Motor neuron (in vitro differentiated cells): ENCODE results near the gene PKNOX2. TPM values are rescaled to one million over a fixed set of nuclear protein-coding genes. Genes with fewer than 3 reads are reported as not detected.
A peak's percentile ranks its signal among the peaks of the same experiment; 100 is the strongest.

Experiments
- ATAC-seq, 8 experiments: fragments of 200-7000 bp; cut with Tn5 transposase; replicated peaks in 6 of 8; 2 replicates each; pipeline ENCODE4 v1.8.0; 2021; ENCODE audit warnings: mild to moderate bottlenecking in 8 of 8, moderate library complexity in 8 of 8
- H3K27ac ChIP-seq, 2 donors: fragments of 250-450 bp; sonication (Bioruptor Pico); 2 replicates each; pipeline ENCODE4 v1.9.0; 2021; ENCODE audit warnings: antibody characterized with exemption in 2 of 2, mild to moderate bottlenecking in 2 of 2, moderate library complexity in 1 of 2
- H3K4me1 ChIP-seq, 2 donors: fragments of 250-450 bp; sonication (Bioruptor Pico); replicated peaks in 1 of 2; 2 replicates each; pipeline ENCODE4 v1.6.1; 2021; ENCODE audit warnings: antibody characterized with exemption in 2 of 2, mild to moderate bottlenecking in 2 of 2, moderate library complexity in 1 of 2
- H3K4me3 ChIP-seq, 5 donors: fragments of 250-450 bp; sonication (Bioruptor Pico); 2 replicates each; pipeline ENCODE4 v1.9.0; 2021; ENCODE audit warnings: antibody characterized with exemption in 5 of 5, mild to moderate bottlenecking in 5 of 5, moderate library complexity in 4 of 5
- WGBS, 10 experiments: fragments of 450-650 bp; shearing (Covaris generic); methylation state at CpG; one replicate each; pipeline ENCODE4 v1.0.0; 2022; 5-methylcytosine and 5-hydroxymethylcytosine counted together
- in situ Hi-C, 9 experiments: fragments of 400-800 bp; cut with MboI; loops; one replicate each; pipeline ENCODE4 v1.15.0; 2021; ENCODE audit warnings: low sequenced_read_pairs in 9 of 9, low pct_unique_long_range_greater_than_20kb in 2 of 9; ENCODE audit not compliant: unreplicated experiment in 9 of 9
- total RNA-seq, 8 experiments: library from RNA; unstranded; fragments of 300-600 nt; gene quantifications; 2 replicates each; pipeline versions ENCODE4 v1.2.3 to v1.2.4, GENCODE V29; 2022

The PKNOX2 gene
- total RNA-seq, 8 experiments from 2014 or later, result 0.25 to 18.0 (median 9.1) TPM

GRCh38 chr11:125463590-125464269, 299.2 kb downstream of the PKNOX2 start:
- WGBS, 10 experiments, result 8 to 100% (median 61%) methylated on average over 1 to 5 of the region's 5 CpGs; no CpG with 5 or more reads in 4 of the 10 experiments
- in situ Hi-C loops, result no loop called here
- H3K4me3 ChIP-seq, result no peak overlapping the region
- peaks cover 10 to 11% of the 10 kb centered on the region in 2 donors for H3K4me1 ChIP-seq
- H3K27ac ChIP-seq, result no peak overlapping the region
- ATAC-seq, result peak in 3 of 8 experiments; percentile 37 to 68 (median 42)

- in situ Hi-C loops, result no loop called here
- H3K4me1 ChIP-seq, result peaks cover 10 to 11% of the 10 kb centered on the region in 2 donors
- no peak overlapping the region for H3K4me3 ChIP-seq
- ATAC-seq, result peak; percentile 23 to 81 (median 70)
- H3K27ac ChIP-seq, result no peak overlapping the region
- 13 to 90% (median 72%) methylated on average over 1 to 4 of the region's 4 CpGs; no CpG with 5 or more reads in 2 of the 10 experiments for WGBS, 10 experiments
Measured at GRCh38 chr11:125464270-125464662, 299.7 kb downstream of the PKNOX2 start.

GRCh38 chr11:125464666-125465065, 300.1 kb downstream of the PKNOX2 start:
- 55 to 100% (median 89%) methylated on average over 1 to 8 of the region's 8 CpGs for WGBS, 10 experiments
- ATAC-seq, result no peak
- Histone ChIP-seq H3K4me1 (peaks cover 10 to 11% of the 10 kb centered on the region in 2 donors), H3K27ac (no peak overlapping the region), H3K4me3 (no peak overlapping the region)
- in situ Hi-C loops, result no loop called here

DNA sequence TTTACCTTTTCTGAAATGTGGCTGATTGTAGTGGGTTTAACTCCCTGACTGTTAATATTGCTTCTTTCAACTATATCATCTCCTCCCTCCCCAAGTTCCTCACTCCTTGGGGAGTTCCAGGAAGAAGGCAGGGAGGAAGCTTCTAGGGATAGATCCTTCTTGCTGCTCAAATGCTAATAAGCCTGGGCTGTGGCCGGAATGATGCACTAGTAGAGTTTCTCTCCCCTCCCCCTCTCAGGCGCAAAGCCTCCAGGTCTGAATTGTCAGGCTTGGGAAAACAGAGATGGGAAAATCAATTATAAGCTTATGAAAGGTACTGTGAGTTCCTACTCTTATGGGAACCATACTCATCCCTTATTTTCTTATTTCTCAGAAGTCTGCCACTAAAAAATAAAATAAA, 300.7 kb downstream of the PKNOX2 start:
- ATAC-seq, result peak in 7 of 8 experiments; percentile 58 to 92 (median 70)
- H3K4me3 ChIP-seq, result no peak overlapping the region

GRCh38 chr11:125465701-125466100, 301.1 kb downstream of the PKNOX2 start:
- H3K4me3 ChIP-seq, result no peak overlapping the region
- no peak overlapping the region for H3K27ac ChIP-seq
- in situ Hi-C loops, result no loop called here
- peaks cover 10 to 11% of the 10 kb centered on the region in 2 donors for H3K4me1 ChIP-seq
- peak in 5 of 8 experiments; percentile 32 to 64 (median 54) for ATAC-seq
- WGBS, 10 experiments, result 43 to 80% (median 67%) methylated on average over 1 to 5 of the region's 5 CpGs; no CpG with 5 or more reads in 5 of the 10 experiments

More for the DNA sequence above, 300.7 kb downstream of the PKNOX2 start:
- in situ Hi-C loops, result no loop called here
- peaks cover 10 to 11% of the 10 kb centered on the region in 2 donors for H3K4me1 ChIP-seq
- no peak overlapping the region for H3K27ac ChIP-seq
- WGBS, 10 experiments, result 8 to 83% (median 27%) methylated on average over 1 to 2 of the region's 2 CpGs; no CpG with 5 or more reads in 5 of the 10 experiments

- H3K27ac ChIP-seq, result no peak overlapping the region
Measured at GRCh38 chr11:125468025-125468424, 303.5 kb downstream of the PKNOX2 start.

DNA sequence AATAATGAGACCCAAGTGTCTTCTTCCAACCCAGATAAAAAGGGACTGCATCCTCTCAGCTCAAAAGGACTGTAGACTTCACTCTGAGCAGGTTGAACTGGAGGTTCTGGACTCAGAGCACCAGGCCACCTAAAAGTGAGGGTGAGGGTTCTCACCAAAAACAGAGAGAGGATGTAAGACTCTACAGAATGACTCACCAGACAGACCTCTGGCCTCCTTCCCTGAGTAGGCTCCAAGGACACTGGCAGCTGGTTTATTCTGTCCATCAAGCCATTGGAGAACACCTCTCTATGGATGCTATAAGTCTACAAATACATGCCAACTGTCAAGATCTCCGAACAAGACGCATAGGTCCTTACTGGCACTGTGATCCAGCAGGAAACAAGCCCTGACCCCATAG, 304.3 kb downstream of the PKNOX2 start:
- H3K4me3 ChIP-seq, result no peak overlapping the region
- in situ Hi-C loops, result no loop called here
- H3K27ac ChIP-seq, result no peak overlapping the region
- 80% methylated on average over 1 of the region's 2 CpGs; no CpG with 5 or more reads in 9 of the 10 experiments for WGBS, 10 experiments
- no peak for ATAC-seq
- peaks cover 10 to 11% of the 10 kb centered on the region in 2 donors for H3K4me1 ChIP-seq

More at GRCh38 chr11:125468025-125468424, 303.5 kb downstream of the PKNOX2 start:
- no peak for ATAC-seq
- in situ Hi-C loops, result no loop called here
- Histone ChIP-seq H3K4me1 (peaks cover 10 to 11% of the 10 kb centered on the region in 2 donors), H3K4me3 (no peak overlapping the region)

DNA sequence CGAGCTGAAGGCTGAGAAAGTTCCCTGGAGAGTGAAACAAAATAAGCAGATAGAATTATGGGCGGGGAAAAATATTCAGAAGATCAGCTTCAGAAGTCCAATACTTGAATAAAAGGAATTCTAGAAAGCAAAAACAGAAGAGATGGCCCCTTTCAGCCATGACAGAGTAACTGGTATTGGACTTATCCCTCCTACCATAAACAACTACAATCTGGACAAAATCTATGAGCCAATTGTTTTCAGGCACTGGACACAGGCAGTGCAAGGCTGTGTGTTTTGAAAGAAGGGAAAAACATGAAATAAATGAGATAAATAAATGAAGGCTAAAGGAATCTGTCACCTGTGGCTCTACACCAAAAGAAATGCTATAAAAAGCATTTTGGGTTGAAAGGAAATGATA, 305.8 kb downstream of the PKNOX2 start:
- in situ Hi-C loops, result no loop called here

DNA sequence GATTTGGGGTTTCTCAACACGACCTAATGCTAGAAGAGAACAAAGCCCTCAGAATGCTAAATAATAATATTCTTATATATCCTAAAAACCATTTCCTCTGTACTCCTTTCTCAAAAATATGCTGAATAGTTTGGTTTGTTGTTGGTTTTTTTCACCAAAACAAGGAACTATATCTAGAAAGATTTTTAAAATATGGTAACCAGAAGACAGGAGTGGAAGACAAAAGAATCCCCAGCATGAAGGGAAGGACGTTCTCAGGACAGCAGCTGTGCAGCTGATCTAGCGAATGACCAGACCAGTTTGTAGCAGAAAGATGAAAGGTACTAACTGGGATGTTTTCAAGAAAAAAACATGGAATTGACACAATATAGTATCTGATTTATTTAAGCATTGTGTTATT, 312.2 kb downstream of the PKNOX2 start:
- no peak overlapping the region for H3K4me3 ChIP-seq
- peaks cover 0 to 7% of the 10 kb centered on the region in 2 donors for H3K4me1 ChIP-seq
- no peak for ATAC-seq
- in situ Hi-C loops, result no loop called here
- no peak overlapping the region for H3K27ac ChIP-seq
- 10 to 92% (median 74%) methylated on average over 1 to 3 of the region's 3 CpGs for WGBS, 10 experiments

More for the DNA sequence above, 305.8 kb downstream of the PKNOX2 start:
- Histone ChIP-seq H3K4me3 (no peak overlapping the region), H3K27ac (no peak overlapping the region), H3K4me1 (peaks cover 3 to 6% of the 10 kb centered on the region in 2 donors)
- WGBS, 10 experiments, result 18 to 94% (median 82%) methylated on average over 2 of the region's 2 CpGs; no CpG with 5 or more reads in 1 of the 10 experiments
- no peak for ATAC-seq

GRCh38 chr11:125479137-125479536, 314.6 kb downstream of the PKNOX2 start:
- WGBS, 10 experiments, result 75 to 100% (median 90%) methylated on average over 1 to 3 of the region's 3 CpGs; no CpG with 5 or more reads in 1 of the 10 experiments
- Histone ChIP-seq H3K27ac (no peak overlapping the region), H3K4me3 (no peak overlapping the region), H3K4me1 (peaks cover 0 to 7% of the 10 kb centered on the region in 2 donors)
- ATAC-seq, result no peak
- in situ Hi-C loops, result no loop called here

DNA sequence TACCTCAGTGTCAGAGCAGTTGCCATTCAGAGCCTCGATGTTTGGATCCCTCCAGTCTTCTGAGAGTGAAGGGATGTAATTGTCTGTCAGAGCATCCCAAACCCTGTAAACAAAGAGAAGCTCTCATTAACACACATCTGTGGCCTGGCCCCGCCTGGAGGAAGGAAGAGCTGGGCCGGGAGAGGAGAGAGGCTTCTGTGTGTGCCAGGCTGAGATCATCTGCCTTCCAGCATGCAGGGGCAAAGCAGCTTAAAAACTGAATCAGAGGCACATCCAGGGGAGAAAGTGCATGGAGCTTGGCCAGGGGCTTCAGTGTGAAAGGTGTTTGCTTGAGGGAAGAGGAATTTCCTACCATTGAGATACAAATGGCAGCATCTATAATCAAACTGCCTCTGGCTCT, 317.0 kb downstream of the PKNOX2 start:
- peaks cover 0 to 7% of the 10 kb centered on the region in 2 donors for H3K4me1 ChIP-seq
- in situ Hi-C loops, result no loop called here
- ATAC-seq, result peak; percentile 39 to 96 (median 78)
- WGBS, 10 experiments, result 0 to 43% (median 31%) methylated on average over 1 to 2 of the region's 3 CpGs; no CpG with 5 or more reads in 4 of the 10 experiments
- H3K27ac ChIP-seq, result no peak overlapping the region
- H3K4me3 ChIP-seq, result no peak overlapping the region
